Measurements from ENCODE around the gene DNAH6. TPM values are rescaled to one million over a fixed set of nuclear protein-coding genes. Genes with fewer than 3 reads are reported as not detected.

DNAH6 gene
- total and polyA plus RNA-seq, 10 of the 15 experiments (the other 5 are each of a cell fraction or from before 2014, with no cell fraction given): 0.07 to 1.0 (median 0.29) TPM

DNA sequence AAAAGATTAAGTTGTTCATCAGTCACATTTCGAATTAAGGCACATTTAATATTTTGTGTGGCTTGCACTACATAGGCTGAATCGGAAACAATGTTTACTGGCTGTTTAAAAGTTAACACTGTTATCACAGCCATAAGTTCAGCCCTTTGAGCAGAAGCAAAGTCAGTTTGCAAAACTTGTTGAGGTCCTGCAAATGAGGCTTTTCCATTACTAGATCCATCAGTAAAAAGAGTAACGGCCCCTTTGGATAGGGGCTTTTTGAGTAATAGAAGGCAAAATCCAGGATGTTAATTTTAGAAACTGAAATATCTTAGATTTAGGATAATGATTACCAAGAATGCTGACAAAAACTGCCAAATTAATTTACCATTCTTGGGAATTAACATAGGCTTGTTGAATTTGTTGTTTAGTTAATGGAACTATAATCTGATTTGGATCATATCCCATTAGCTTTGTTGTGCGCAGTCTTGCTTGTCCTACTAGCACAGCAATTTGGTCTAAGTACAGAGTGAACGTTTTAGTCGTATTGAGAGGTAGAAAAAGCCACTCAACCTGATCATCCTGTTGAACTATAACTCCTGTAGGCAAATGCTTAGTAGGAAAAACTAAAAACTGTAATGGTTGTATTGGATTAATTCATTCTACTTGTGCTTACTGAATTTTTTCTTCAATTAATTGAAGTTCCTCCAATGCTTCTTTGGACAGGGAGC lies 43.3 kb upstream of the DNAH6 start (continued):
- TF ChIP-seq, protein P1, sequence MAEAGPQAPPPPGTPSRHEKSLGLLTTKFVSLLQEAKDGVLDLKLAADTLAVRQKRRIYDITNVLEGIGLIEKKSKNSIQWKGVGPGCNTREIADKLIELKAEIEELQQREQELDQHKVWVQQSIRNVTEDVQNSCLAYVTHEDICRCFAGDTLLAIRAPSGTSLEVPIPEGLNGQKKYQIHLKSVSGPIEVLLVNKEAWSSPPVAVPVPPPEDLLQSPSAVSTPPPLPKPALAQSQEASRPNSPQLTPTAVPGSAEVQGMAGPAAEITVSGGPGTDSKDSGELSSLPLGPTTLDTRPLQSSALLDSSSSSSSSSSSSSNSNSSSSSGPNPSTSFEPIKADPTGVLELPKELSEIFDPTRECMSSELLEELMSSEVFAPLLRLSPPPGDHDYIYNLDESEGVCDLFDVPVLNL (IDR thresholded peaks at IDR 0.05; ENCODE audit: low read depth, low read length): no peak
- TF ChIP-seq SMC3 (IDR thresholded peaks at IDR 0.05; ENCODE audit: borderline replicate concordance, low read length) (no peak), BACH1 (IDR thresholded peaks at IDR 0.05; ENCODE audit: borderline replicate concordance) (no peak), BCL11A (IDR thresholded peaks at IDR 0.05; ENCODE audit: low read depth, low read length) (no peak)

DNA sequence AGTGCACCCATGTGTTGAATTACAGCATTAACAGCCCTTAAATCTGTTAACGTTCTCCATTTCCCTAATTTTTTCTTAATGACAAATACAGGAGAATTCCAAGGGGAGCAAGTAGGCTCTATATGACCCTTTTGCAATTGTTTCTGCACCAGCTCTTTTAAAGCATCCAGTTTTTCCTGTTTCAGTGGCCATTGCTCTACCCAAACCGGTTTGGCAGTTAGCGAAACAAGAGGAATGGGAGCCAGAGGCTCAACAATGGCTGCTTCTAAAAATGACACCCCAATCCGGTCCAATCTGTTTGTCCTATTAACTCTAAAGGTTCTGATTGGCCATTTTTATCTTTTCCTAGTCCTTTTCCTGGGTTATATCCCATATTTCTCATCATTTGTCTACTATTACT lies 42.1 kb upstream of the DNAH6 start:
- H2AFZ ChIP-seq (ENCODE audit: control insufficient read depth, low read depth, low read length): no peak overlapping the region
- in situ Hi-C loops (cut with MboI): no loop called here
- intact Hi-C loops (cut with micrococcal nuclease; ENCODE audit: unreplicated experiment): no loop called here
- no peak overlapping the region for H3K4me3 ChIP-seq
- no peak for TF ChIP-seq PAX8 (IDR thresholded peaks at IDR 0.05)
- no peak for TF ChIP-seq NFIC (IDR thresholded peaks at IDR 0.05; ENCODE audit: low read depth, low read length)
- no peak for TF ChIP-seq TAF1 (IDR thresholded peaks at IDR 0.05; ENCODE audit: borderline replicate concordance, low read depth, low read length)
- TF ChIP-seq CBX3 (IDR thresholded peaks at IDR 0.05; ENCODE audit: borderline replicate concordance, low read depth): no peak
- FAIRE-seq (no peak), ATAC-seq (no peak), DNase-seq (ENCODE audit: low read depth, low spot score) (no peak)
- RAD21 ChIA-PET (ENCODE audit: unreplicated experiment): no interaction called here
- no peak overlapping the region for H3K27ac ChIP-seq (ENCODE audit: control insufficient read depth, insufficient read depth)
- H4K20me1 ChIP-seq (ENCODE audit: control insufficient read depth, insufficient read depth): no peaks in the 10 kb centered on the region
- POLR2A ChIA-PET: no interaction called here
- H3K9me3 ChIP-seq (replicated peaks; ENCODE audit: control insufficient read depth, insufficient read depth, low read length): no peaks in the 10 kb centered on the region
- no peaks in the 10 kb centered on the region for H3K79me2 ChIP-seq (ENCODE audit: control insufficient read depth, insufficient read depth, low read length)
- BruUV-seq (replicated peaks): no TSS peak
- no peak overlapping the region for H3K9ac ChIP-seq (ENCODE audit: control insufficient read depth, insufficient read depth, low read length)
- no peaks in the 10 kb centered on the region for H3K36me3 ChIP-seq (ENCODE audit: control insufficient read depth in 2 of 2, insufficient read depth in 2 of 2, low read length in 1 of 2)
- CTCF ChIA-PET: no interaction called here
- no peaks in the 10 kb centered on the region for H3K27me3 ChIP-seq (replicated peaks in 1 of 2; ENCODE audit: control insufficient read depth in 2 of 2, insufficient read depth in 2 of 2, low read length in 1 of 2)
- SMC1A ChIA-PET (ENCODE audit: uncharacterized antibody, unreplicated experiment): interaction anchor here (1.3 kb wide), 1 partner anchor 47 kb away, joined by 3 read pairs; no protein-coding TSS in a partner anchor
- H3K4me1 ChIP-seq (ENCODE audit: control insufficient read depth, insufficient read depth, low read length): no peaks in the 10 kb centered on the region
- 71% methylated on average over 4 of the region's 4 CpGs for WGBS (ENCODE audit: insufficient coverage, insufficient replicate concordance, low lambda C conversion rate, missing lambda C conversion rate)
- no peak overlapping the region for H3K4me2 ChIP-seq (ENCODE audit: control insufficient read depth, insufficient read depth)

Measured in GM12878 (cell line).